Hepatic stellate cell (primary cell): ENCODE results near the gene ZNF468.
"Not testable (repeated sequence)": the region's sequence is repeated elsewhere in the genome, so short reads cannot be mapped to it uniquely, and the experiment has no call there.

ENCODE experiments used
- DNase-seq: peaks from one replicate; pipeline ENCODE4 v3.0.0; 2011; ENCODE audit warnings: low spot score

ZNF468 gene

DNA sequence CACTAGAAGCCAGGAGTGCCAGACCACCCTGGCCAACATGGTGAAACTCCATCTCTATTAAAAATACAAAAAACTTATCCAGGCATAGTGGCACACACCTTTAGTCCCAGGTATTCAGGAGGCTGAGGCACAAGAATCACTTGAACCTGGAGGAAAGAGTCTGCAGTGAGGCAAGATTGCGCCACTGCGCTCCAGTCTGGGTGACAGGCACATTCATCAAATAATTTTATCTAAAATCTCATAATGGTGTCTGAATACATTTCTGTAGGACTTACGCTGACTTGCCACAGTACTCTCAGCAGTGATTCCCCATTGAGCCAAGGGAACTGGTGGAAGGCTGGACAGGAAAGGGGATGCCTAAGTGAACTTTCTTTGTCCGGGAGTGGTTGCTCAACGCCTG is 31.7 kb downstream of the ZNF468 start:
- DNase-seq = no peak

DNA sequence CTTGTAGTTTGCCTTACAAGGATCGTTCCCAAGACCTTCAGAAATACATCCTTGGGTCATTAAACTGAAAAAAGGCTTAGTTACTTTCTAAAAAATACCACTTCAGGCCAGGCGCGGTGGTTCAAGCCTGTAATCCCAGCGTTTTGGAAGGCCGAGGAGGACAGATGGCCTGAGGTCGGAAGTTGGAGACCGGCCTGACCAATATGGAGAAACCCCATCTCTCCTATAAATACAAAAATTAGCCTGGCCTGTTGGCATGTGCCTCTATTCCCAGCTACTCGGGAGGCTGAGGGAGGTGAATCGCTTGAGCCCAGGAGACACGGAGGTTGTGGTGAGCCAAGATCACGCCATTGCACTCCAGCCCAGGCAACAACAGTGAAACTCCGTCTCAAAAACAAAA is 33.7 kb downstream of the ZNF468 start:
- no peak for DNase-seq

DNA sequence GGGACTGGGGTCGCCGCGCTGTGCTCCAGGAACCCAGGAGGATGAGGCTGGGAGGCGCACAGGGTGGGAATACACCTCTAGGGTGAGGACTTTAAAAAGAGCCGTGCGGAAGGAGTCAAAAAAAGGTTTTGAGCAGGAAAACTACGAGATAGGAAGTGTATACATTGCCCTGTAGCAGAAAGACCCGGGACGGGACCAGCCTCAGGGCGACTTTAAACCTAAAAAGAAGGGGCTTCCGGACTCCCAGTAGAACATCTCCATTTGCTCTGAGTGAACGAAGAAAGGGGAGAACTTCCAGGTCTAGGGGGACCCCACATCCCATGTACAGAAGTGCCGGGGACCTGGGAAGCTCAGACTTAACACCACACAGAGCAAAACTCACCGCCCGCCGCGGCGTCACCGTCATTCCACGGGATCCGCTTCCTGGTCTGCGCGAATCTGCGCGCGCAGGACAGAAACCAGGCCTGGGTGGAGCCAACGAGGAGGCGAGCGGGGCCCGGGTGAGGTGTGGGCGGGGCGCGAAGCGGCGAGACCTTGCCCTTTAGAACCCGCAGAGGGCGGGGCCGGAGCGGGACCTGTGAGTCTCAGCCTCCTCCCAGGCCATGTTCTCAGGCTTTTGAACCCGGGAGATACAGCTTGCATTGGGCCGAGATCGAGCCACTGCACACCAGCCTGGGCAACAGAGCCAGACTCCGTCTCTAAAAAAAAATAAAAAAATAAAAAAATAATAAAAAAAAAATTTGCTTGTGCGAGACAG is 36.0 kb downstream of the ZNF468 start, which contains the start of gene ZNF28:
Gene ZNF28, minus strand, starts transcription at position 430 of the 757 bp plus-strand sequence. CDS start 3,675 bp downstream, outside the sequence.
- peak; percentile 7 for DNase-seq

- DNase-seq = not testable (repeated sequence)
Observed at GRCh38 chr19:52820472-52821203, 36.8 kb downstream of the ZNF468 start.

GRCh38 chr19:52809801-52810200 is 47.6 kb downstream of the ZNF468 start:
- DNase-seq = no peak

DNA sequence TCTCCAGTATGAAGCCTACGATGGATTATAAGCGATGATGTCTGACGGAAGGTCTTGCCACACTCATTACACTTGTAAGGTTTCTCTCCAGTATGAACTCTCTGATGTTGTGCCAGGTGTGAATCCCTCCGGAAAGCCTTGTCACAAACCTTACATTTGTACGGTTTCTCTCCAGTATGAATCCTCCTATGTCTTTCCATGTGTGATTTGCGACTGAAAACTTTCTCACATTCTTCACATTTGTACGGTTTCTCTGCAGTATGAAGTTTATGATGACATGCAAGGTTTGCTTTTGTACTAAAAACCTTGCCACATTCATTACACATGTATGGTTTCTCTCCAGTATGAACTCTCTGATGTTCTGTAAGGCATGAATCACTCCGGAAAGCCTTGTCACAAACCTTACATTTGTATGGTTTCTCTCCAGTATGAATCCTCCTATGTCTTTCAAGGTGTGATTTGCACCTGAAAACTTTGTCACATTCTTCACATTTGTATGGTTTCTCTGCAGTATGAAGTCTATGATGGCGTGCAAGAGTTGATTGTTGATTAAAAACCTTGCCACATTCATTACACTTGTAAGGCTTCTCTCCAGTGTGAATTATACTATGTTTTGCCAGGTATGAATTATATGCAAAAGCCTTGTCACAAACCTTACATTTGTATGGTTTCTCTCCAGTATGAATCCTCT is 57.3 kb downstream of the ZNF468 start:
- DNase-seq = not testable (repeated sequence)

- DNase-seq = no peak
Observed at GRCh38 chr19:52789440-52789839, 68.0 kb downstream of the ZNF468 start.
